GM10248 (cell line): ENCODE results near the gene ATP1A1.

Experiments
- CTCF ChIA-PET: fragments of 300-600 bp; sonication (Branson Sonifier 250); formaldehyde crosslinking; extraction: SDS; loops from one replicate; lab custom pipeline; 2021; ENCODE audit warnings: antibody characterized with exemption; lab: Yijun Ruan, JAX
- POLR2A ChIA-PET: fragments of 350-650 bp; sonication (Branson Sonifier 250); formaldehyde crosslinking; extraction: SDS; loops from one replicate; lab custom pipeline; 2020; ENCODE audit warnings: antibody characterized with exemption; lab: Yijun Ruan, JAX
- DNase-seq: peaks from one replicate; pipeline ENCODE4 v3.0.0; 2012; ENCODE audit errors: extremely low spot score
- TF ChIP-seq, protein P1 (sequence below): IDR thresholded peaks from 2 replicates; pipeline ENCODE4 v1.5.1; 2012; ENCODE audit warnings: mild to moderate bottlenecking, low read depth; ENCODE audit errors: extremely low read depth, missing control alignments, control extremely low read depth

ATP1A1 gene

DNA sequence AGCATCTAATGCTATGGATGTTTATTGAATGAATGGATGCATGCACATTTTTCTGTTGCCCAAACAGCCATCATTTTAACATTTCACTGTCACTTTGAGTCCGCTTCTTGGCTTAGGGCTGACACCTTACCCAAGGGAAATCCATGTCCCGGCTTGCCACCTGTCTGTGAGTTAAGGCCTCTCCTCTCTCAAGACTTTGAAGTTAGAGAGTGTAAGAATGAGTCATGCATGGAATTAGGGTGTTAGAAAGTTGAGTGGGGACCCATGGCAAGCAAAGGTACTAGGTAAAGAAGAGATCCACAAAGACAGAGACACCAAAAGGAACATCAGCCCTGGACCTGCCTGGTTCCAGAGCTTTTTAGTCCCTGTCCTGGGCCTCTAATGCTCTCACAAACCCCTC lies 35.1 kb downstream of the ATP1A1 start:
- no peak for DNase-seq
- TF ChIP-seq, protein P1, sequence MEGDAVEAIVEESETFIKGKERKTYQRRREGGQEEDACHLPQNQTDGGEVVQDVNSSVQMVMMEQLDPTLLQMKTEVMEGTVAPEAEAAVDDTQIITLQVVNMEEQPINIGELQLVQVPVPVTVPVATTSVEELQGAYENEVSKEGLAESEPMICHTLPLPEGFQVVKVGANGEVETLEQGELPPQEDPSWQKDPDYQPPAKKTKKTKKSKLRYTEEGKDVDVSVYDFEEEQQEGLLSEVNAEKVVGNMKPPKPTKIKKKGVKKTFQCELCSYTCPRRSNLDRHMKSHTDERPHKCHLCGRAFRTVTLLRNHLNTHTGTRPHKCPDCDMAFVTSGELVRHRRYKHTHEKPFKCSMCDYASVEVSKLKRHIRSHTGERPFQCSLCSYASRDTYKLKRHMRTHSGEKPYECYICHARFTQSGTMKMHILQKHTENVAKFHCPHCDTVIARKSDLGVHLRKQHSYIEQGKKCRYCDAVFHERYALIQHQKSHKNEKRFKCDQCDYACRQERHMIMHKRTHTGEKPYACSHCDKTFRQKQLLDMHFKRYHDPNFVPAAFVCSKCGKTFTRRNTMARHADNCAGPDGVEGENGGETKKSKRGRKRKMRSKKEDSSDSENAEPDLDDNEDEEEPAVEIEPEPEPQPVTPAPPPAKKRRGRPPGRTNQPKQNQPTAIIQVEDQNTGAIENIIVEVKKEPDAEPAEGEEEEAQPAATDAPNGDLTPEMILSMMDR: no peak
- POLR2A ChIA-PET: no interaction called here
- CTCF ChIA-PET: interaction anchor here (1.2 kb wide), 1 partner anchor 77 kb away, joined by 4 read pairs; no protein-coding TSS in a partner anchor

DNA sequence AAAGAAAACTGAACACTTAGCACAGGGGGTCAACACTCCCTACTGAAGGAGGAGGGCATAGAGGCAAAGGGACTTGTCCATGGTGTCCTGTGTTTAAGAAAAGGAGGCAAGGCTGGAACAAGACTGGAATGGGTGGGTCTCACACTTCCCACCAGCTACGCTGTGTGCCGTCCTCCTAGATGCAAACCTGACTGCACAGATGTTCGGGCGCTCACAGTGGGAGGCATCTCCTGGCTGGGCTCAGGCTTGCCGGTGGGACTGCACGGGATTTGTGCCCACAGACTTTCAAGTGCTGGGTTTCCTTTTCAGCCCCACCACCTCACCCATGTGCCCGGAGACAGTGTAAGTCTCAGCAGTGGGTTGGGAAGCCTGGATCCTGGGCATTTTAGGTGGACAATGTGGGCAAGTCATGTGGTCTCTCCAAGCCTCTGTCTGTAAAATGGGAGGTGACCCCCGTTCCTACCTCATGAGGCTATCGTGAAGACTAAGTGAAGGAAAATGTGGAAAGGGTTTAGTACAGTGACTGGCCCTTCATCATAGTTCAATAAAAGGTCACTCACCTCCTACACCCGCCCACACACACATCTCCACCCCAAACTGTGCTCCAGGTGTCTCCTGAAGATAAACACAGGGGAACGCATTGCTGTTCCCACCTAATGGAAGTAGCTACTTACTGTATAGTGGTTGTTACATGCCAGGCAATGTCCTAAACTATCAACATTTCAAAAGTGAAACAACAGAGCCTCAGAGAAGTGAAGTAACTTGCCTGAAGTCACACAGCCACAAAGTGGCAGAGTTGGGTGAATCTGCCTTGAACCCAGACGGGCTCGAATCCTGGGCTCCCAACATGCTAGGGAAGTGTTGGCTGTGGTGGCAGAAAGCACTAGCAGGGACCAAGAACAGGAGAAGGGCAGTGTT lies 36.0 kb downstream of the ATP1A1 start:
- ChIA-PET POLR2A (no interaction called here), CTCF (interaction anchor here (1.2 to 2.1 kb wide), 2 partner anchors 10 to 76 kb away, joined by 4 to 6 read pairs; no protein-coding TSS in a partner anchor)
- TF ChIP-seq, protein P1: no peak
- DNase-seq: no peak

DNA sequence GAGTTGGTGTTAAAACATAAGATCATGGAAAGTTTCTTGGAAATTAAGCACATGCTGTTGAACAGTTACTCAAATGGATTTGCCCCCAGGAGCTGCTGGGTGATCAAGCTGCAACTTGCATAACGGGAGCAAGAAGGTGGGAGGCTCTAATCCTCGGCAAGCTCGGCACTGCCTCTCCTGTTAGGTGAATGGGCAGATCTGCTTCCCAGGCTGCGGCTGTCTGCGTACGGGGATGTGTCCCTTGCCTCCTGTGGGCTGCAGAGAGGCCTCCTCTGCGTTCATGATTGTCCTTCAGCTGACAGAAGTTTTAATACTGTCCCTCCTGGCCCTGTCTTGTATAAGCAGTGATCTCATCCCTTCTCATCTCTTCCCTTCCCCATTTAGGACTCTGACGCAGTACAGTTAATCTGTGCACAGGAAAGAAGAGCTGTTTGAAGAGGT lies 36.7 kb downstream of the ATP1A1 start:
- TF ChIP-seq, protein P1: no peak
- no peak for DNase-seq
- POLR2A ChIA-PET: no interaction called here
- CTCF ChIA-PET: interaction anchor here (1.2 to 2.1 kb wide), 3 partner anchors 9 to 18 kb away, joined by 3 to 6 read pairs (median 3); no protein-coding TSS in a partner anchor

DNA sequence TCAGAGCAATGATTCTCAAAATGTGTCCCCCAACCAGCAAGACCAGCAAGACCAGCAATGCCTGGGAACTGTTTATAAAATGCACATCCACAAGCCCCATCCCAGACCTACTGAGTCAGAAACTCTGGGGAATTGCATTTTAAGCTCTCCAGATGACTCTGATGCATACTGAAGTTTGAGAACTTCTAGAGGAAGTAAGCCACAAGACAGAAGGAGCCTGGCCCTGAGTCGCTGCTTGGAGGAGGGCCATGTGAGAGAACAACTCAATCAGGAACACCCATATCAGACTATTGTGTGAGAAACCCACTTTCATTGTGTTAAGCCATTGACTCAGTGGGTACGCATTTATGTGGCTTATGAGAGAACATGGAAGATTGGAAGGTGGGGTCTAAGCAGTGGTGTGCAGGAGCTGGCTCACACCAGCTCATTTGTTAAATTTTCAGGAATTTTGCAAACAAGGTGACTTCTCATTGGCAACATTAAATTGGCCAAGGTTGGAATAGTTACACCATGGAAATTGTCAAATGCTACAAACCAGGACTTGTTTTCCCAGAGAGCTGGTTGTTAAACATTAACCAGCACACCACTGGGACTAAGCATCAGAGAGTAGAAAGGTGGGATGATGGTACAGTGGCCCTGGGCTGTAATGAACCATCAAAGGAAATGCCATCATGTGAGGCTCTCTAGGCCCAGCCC lies 38.9 kb downstream of the ATP1A1 start:
- POLR2A ChIA-PET: no interaction called here
- TF ChIP-seq, protein P1: no peak
- no peak for DNase-seq
- CTCF ChIA-PET: interaction anchor here (0.8 to 2.1 kb wide), 5 partner anchors 7 to 36 kb away, joined by 3 to 6 read pairs (median 3); no protein-coding TSS in a partner anchor

DNA sequence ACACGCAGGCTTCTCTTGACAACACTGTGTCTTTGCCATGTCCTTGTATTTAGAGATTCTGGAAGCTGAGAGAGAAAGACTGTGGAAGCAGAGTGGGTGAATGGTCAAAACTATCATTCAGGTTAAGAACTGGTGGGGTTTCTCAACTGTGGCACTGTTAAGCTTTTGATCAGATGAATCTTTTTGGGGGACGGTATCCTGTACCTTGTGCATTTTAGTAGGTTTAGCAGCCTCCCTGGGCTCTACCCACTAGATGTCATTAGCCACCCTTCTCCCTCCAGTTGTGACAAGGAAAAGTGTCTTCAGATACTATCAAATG lies 39.4 kb downstream of the ATP1A1 start:
- DNase-seq: no peak
- POLR2A ChIA-PET: no interaction called here
- CTCF ChIA-PET: interaction anchor here (0.8 to 1.4 kb wide), 4 partner anchors 16 to 87 kb away, joined by 3 read pairs; no protein-coding TSS in a partner anchor
- TF ChIP-seq, protein P1: no peak

DNA sequence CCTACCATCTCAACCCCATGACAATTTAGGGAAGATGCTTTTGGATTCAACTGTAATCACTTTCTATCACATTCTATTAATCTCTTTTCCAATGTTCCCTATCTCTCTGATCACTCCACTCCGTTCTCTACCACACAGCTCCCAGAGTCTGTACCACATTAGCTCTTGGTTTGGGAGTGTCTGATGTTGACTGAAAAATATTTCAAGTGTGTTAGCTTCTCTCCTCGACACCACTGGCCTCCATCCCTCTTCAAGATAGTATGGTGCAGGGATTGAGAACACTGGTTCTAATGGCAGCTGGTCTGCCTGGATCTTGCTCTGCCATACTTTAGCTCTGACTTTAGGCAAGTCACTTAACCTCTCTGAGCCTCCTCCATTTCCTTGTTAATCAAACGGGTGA lies 39.9 kb downstream of the ATP1A1 start:
- TF ChIP-seq, protein P1: no peak
- POLR2A ChIA-PET: no interaction called here
- CTCF ChIA-PET: interaction anchor here (0.9 to 1.4 kb wide), 3 partner anchors 31 to 86 kb away, joined by 3 read pairs; no protein-coding TSS in a partner anchor
- DNase-seq: no peak
